Stimulated activated CD8-positive, alpha-beta memory T cell treated with anti-CD3 and anti-CD28 coated beads, Interleukin-7, amount 100 ng/mL, for 1 hour (primary cell): ENCODE data around the gene MBD3.
"Not testable (repeated sequence)": the region's sequence is repeated elsewhere in the genome, so short reads cannot be mapped to it uniquely, and the experiment has no call there.

Experiments
- DNase-seq, 2 donors: peaks; one replicate each; pipeline ENCODE4 v3.0.0-alpha.2; 2020; ENCODE audit warnings: low read depth in 2 of 2

The MBD3 gene, protein sequence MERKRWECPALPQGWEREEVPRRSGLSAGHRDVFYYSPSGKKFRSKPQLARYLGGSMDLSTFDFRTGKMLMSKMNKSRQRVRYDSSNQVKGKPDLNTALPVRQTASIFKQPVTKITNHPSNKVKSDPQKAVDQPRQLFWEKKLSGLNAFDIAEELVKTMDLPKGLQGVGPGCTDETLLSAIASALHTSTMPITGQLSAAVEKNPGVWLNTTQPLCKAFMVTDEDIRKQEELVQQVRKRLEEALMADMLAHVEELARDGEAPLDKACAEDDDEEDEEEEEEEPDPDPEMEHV

DNA sequence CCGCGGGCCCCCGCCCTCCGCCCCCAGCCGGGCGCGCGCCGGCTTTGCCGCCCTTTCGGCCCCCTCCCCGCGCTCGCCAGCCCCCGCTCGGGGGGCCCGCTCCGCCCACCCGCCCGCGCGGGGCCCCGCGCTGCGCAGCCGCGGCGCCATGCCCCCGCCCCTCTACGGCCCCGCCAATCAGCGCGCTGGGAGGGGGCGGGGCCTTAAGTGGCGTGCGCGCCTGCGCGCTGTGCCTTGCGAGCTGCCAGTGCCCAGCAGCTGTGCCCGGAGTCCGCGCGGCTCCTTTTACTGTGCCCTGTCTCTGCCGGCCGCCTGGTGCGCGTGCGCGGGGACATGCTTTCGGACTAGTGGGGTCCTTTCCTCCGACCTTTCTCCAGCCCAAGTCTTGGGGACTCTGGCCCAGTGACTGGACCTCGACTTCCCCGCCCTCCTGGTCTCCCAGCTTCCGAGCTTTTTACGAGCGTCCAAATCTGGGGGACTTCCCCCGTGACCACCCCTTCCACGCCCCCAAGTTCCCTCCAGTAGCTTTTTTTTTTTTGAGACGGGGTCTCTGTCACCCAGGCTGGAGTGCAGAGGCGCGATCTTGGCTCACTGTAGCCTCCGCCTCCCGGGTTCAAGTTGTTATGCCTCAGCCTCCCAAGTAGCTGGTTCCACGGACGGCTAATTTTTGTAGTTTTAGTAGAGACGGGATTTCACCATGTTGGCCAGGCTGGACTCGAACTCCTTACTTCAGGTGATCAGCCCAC is at the start of gene MBD3:
Gene MBD3 (minus strand): TSS at position 111 of the 746 bp plus-strand sequence. CDS start 234 bp downstream, outside the sequence.
- peak; percentile 67 to 79 for DNase-seq

DNA sequence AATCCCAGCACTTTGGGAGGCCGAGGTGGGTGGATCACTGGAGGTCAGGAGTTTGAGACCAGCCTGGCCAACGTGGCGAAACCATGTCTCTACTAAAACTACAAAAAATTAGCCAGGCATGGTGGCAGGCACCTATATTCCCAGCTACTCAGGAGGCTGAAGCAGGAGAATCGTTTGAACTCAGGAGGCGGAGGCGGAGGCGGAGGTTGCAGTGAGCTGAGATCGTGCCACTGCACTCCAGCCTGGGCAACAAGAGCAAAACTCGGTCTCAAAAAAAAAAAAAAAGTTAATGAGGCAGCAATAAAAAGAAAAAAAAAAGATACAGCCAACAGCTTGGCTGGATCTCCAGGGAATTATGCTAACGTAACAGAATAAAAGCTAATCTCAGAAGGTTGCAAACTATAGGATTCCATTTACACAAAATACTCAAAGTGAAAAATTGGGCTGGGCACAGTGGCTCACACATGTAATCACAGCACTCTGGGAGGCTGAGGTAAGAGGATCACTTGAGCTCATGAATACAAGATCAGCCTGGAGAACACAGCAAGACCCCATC is 48.3 kb upstream of the MBD3 start:
- DNase-seq = not testable (repeated sequence)

DNA sequence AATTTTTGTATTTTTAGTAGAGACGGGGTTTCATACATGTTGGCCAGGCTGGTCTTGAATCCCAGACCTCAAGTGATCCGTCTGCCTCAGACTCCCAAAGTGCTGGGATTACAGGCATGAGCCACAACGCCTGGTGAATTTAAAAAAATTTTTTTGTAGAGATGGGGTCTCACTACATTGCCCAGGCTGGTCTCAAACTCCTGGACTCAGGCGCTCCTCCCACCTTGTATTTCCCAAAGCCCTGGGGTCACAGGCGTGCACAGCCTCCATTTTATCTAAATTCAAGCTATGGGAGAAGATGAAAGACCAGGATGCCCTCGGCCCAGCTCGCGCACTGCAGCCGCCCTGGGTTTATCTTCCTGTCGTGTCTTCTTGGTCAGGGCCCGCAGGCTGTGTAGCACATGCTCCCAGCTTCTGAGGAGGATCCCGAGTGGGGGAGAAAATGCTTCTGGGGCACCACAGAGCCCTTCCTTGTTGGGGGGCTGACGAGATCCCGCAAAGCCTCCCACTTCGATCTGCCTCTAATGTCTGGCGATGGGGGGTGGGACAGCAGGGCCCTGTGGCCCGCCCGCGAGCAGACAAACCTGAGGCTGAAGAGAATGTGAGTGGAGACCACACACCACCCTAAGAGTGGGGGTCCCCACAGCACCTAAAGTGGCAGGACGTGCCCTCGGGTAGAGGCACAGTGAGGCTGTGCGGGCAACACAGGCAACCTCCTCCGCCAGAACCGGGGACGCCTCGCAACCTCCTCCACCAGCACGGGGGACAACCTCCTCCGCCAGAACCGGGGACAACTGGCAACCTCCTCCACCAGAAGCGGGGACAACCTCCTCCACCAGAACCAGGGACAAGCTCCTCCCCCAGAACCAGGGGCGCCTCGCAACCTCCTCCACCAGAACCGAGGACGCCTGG is 43.9 kb upstream of the MBD3 start:
- no peak for DNase-seq

DNA sequence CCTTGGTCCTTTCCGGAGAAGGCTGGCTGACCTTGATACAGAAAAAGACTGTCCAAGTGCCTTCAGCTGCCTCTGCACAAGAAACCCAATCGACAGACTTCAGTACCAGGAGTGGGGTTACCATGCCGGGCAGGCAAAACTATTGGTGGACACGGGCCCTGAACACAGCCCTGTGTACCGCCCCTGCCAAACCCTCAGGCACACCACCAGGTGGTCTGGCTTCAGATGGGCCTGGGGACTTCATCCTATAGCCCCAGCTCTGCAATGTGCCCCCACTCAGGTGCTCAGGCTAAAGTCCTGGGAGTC is 42.2 kb upstream of the MBD3 start:
- no peak for DNase-seq

DNA sequence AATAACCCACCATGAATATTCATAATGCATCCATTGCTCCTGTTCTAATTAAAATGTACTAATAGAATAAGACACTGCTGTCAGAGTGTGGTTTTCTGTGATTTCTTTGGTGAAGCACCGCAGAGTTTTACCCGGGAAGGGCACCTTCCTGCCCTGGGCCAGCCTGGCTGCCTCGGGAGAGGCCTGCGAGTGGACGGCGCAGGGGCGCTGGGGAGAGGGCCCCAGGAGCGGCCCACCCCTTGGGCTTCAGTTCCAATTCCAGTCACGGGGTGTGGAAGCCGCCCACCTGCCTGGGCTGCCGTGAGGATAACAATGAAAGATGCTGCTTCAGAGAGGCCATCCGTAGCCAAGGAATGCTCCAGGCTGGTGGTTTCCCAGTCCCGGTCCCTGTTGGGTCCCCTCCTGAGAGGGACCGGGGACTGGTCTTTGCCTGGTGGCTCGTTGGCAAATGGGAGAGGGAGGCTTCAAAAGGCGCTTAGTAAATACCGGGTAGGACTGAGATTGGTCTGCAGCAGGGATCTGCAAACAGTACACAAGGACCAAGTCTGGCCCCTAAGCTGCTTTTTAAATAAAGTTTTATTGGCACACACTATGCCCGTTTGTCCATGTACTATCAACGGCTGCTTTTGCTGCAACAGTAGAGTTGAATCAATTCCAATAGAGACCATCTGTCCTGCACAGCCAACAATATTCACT is 41.7 kb upstream of the MBD3 start:
- no peak for DNase-seq

DNA sequence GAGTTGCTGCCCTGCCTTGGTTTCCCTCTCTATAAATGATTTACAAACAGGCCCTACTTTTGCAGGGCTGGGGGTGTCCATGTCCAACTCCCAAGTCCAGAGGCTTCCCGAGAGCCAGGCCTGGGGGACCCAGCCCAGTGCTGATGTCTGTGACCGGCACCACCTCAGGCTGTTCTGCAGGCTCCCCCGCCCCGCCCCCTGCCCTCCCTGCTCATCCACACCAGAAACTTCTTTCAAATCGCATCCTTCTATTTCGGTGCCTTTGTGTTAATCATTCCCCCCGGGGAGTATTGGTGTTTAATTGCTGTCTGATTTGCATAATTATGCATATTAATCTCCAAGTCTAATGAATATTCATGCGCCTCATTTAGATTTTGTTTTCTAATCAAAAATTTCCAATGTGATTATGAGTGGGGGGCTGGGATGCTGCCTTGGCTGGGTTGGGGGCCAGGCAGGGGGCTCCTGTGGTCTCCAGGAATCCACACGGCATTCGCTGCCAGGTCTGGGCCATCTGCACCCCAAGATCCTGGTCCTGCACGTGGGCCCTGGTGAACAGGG is 40.7 kb upstream of the MBD3 start:
- DNase-seq = no peak

DNA sequence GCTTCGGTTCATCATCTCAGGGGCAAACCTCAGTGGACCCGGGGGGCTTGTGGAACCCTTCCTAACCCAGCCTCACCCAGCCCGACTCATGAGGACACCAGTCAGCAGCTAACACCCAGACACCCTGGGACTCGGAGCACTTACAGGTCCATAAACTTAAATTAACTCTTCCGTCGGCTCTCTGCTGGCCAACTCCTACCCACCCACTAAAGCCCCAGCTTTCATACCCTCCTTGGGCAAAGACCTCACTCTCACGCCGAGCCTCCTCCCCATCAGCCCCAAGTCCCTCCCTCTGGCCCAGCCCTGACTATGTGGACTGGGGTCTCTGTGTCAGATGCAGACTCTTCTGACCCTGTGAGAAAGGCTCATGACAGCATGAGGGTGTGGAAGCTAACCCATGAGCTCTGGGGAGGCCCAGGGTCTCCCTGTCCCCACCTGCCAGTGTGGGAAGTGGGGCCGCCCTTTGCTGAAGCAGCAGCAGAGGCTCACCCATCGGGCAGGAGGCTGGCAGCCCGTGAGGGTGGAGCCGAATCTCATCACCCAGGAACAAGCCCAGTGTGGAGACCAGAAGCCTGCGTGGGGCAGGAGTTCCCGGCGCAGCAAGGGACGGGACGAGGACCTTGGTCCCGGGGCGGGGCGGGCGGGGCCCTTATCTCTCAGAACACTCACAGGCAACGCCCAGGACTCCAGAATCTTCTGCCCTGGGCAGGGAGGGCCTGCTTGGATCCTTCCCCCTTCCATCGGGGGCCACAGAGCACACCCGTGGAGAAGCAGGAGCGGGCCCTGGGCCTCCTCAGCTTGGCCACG is 40.0 kb upstream of the MBD3 start:
- no peak for DNase-seq

DNA sequence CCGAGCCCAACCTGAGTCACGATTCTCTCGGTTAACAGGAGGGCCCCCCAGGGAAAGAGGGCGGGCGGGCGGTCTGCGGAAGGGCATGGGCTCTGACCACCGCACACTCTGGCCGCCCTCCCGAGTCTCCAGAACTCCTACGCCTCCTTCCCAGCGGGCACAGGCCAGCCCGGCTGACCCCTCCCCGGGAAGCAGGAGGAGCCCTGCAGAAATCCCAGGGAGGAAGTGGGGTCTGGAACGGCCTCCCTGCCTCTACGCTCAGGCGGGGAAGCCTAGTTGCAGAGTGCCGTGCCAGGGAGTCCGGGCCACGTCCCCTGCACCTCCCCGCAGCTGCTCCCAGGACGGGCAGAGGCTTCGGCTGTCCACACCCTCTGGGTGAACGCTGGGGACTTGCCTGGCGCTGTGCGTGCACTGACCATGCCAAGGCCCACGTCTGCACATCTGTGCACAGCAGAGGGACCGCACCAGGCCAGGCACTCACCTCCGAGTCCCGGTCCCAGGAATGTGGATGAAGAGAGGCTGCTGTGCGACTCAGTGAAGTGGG is 39.0 kb upstream of the MBD3 start:
- DNase-seq = no peak

DNA sequence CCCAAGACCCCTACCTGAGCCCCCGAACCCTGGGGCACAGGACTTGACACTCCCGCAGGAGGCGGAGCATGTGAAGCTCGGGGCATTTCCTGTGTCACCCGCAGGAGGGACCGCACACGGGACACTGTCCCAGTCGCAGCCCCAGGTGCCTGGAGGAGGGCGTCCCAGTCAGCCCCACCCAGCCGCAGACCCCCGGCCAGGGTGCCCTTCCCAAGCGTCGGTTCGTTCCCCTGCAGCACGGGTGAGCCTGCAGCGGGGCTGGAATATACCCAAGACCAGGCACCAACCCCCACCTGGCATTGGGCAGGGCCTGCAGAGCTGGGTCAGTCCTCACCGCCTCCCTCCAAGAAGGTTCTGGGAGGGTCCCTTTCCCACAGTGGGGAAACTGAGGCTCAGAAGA is 38.1 kb upstream of the MBD3 start:
- no peak for DNase-seq

DNA sequence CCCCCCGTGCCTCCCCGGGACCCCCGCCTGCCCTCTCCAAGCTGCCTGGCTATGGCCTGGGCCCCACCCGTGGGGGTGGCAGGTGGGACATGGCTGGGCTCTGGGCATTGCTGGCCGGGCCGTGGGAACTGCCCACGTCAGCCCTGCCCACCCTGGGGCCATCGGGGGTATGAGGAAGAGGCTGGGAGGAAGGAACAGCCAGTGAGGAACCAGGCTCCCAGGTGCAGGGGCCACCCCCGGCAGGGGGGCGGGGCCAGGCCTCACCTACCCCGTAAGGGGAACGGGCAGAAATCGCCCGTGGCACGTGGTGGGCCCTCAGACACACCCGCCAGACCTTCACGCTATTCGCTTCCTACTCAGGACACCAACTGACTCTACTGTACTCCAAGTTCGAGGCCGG is 37.3 kb upstream of the MBD3 start:
- DNase-seq = no peak

DNA sequence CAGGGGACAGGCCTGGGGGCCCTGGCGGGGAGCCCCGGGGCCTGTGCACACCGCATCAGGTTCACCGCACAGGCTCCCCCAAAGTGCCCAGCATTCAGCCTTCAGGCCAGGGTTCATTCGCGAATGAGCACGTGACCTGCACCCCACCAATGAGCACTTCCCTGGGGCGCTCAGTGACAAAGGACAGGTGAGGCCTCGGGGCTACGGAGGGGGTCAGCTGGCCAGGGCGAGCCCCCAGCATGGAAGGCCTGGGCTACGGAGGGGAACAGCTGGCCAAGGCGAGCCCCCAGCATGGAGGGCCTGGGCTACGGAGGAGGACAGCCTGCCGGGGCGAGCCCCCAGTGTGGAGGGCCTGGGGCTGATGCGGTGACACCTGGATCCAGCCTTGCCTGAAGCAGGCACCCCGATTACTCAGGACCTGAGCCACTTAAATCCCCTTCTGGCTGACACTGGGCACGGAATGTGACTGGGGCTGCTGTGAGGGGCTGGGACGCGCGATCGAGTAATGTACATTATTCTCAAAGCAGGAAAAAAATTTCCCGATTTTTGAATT is 36.7 kb upstream of the MBD3 start:
- DNase-seq = no peak

DNA sequence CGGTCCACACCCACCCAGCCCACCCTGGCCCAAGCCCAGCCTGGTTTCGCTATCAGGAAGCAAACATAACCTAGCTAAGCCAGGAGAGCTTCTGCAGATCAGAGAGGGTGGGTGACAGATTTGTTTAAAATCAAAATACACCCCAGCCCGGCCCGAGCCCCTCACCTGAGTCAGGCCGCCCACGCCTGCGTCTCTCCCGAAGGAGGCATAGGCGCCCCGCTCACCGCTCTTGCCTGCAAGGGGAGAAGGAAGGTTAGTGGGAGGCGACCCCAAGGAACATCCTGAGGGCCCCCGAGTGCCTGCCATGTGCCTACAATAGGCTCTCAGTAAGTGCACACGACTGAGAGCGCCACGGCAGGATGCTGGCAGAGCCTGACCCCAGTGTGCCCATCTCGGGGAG is 34.5 kb upstream of the MBD3 start:
- no peak for DNase-seq

DNA sequence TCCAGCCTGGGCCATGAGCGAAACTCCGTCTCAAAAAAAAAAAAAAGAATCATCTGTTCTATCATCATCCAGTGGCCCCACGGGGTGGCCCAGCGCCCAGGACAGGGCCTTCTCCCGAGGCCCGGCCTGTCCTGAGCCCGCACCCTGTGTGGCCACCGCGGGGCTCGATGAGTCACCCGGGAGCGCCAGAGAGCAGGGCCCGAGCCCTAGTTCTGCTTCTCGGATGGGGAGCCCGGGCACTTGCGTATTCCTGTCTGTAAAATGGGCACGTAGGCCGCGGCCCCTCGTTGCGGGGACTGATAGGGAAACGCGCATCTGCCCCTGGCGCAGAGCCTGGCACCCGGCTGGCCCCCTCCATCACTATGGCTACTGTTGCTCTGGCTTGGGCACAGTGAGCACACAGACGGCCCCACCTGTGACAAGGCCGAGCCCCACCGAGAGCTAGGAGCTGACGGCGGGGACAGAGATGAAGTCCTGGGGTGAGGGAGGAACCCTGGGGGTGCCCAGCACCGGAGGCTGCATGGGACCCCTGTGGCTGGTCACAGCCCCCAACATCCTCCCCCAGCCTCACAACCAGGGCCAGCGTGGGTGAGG is 33.8 kb upstream of the MBD3 start:
- DNase-seq = no peak

DNA sequence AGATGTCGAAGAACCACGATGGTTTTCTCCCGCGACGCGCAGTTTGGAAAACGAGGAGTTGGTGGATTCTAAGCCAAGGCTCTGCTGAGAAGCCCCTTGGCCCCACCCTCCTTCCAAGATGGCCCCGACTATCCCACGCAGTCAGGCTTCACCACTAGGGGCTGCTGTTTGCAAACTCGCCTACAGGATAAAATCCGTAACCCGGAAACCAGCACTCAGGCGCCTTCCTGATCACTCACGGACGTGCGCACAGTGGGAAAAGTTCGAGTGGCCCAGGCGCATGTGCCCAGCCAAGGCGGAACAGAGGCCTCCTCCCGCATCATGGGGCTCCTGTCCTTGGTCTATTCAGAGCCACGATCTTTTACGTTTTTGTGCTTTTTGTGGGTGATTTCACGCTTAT is 31.8 kb upstream of the MBD3 start:
- DNase-seq = peak in 1 of 2 donors; percentile 19

DNA sequence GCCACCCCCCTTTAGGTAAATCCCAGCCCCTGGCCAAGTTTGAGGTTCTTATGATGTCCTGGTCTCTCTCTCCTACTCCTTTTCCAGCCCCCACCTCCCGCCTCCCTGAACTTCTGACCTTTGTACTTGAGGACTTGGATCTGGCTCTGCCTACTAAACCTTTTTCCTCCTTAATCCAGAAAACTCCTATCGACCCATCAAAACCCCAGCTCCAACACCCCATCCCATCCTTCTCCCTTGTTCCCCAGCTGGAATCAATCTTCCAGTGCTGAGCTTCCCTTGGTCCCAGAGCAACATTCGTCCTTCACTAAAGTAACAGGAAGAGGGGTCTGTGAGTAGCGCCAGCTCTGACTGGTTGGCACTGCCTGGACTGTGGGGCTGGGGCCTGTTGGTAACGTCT is 29.9 kb upstream of the MBD3 start:
- DNase-seq = no peak

DNA sequence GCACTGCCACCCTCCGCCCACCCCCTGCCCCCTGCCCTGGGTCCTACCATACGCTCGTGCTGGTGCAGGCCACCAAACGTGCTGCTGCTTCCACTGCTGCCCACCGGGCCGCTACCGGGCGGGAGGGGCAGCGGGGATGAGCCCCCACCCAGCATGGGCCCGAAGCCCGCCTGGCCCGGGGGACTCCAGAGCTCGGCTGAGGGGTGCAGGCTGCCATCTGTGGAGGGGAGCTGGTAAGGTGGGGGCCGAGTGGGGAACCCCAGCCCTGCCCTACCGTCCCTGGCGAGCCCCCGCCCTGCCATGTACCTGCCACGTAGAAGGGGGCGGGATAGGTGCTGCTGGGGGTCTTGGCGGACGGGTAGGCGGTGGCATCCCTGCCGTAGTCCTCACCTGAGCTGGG is 29.3 kb upstream of the MBD3 start:
- no peak for DNase-seq

DNA sequence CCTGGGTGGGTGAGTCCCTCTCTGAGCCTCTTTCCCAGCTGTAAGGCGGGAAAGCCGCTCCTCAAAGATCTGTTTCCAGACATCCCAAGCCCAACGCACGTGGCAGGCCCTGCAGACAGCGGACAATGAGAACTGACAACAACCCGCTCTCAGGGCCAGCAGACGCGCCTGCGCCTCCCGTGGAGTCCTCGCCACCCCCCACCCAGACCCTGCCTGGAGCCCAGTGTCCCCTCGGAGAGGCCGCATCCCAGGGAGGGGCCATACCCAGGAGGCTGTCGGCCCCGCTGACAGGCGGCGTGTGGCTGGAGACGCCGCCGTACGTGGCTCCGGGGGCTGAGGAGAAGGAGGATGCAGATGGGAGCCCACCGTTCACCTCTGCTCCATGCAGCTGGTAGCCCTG is 28.9 kb upstream of the MBD3 start:
- no peak for DNase-seq

DNA sequence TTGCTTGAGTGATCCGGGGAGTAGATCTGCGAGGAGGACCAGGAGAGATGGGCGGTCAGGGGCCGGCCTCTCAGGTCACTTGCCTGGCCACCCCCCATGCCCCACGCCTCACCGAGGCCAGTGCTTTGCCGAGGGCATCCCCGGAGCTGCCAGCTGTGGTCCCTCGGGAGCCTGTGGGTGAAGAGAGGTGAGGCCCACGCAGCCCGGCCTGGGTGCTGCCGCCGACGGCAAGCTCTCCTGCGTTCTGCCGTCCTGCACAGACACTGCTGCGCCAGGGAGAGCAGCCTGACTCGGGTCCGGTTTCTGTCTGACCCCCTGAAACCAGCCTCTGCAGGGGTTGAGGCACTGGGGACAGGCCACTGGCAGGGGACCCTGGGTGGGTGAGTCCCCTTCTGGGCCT is 28.4 kb upstream of the MBD3 start:
- no peak for DNase-seq

DNA sequence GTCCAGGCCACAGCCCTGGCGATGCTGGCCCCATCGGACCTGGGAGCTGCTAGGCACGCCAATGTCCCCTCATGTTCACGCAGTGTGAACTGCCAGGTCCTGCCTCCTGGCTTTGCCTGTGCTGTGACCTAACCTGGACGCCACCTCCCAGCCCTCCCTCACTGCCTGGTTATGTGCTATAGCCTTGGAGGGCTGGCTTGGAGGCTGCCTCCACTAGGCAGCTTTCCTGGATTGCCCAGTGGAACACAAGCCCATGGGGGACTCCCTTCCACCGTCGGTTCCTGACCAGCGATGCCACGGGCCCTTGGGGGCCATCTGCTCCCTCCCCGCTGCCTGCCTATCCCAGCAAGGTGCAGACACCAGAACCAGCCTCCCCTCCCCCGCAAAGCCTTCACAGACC is 27.8 kb upstream of the MBD3 start:
- DNase-seq = no peak

DNA sequence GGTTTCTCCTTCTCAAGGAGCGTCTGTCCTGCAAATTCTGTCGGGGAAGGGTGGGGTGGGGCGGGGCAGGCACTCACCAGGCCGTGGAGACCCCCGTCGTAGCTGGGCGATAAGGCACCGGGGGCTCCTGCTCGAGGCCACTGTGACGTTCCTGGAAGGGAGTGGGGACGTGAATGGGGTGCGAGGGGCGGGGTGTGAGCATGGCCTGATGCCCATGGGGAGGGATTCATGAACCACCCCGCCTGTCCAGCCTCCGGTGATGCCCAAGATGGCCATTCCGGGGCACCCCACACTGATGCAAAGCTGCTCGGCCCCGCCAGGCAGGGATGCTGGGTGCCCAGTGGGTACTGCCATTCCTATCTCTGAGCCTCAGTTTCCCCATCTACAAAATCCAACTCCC is 27.0 kb upstream of the MBD3 start:
- no peak for DNase-seq
